Immature natural killer cell (primary cell): ENCODE results near the gene EDNRB. TPM values are rescaled to one million over a fixed set of nuclear protein-coding genes. Genes with fewer than 3 reads are reported as not detected.

ENCODE experiments used
- DNase-seq, 3 donors: peaks; one replicate each; pipeline ENCODE4 v3.0.0; 2022; ENCODE audit warnings: mixed read lengths in 1 of 3
- H3K27ac Mint-ChIP-seq, 6 donors: one replicate each; pipeline ENCODE4 v1.8.0; 2020; ENCODE audit warnings: mixed read lengths in 6 of 6, mild to moderate bottlenecking in 5 of 6, inconsistent platforms in 4 of 6, moderate library complexity in 3 of 6
- H3K27me3 Mint-ChIP-seq, 3 donors: one replicate each; pipeline ENCODE4 v1.8.0; 2020 to 2021; ENCODE audit warnings: low read depth in 3 of 3, mild to moderate bottlenecking in 3 of 3, mixed read lengths in 3 of 3, moderate library complexity in 3 of 3, inconsistent platforms in 1 of 3
- H3K36me3 Mint-ChIP-seq, 3 donors: one replicate each; pipeline ENCODE4 v1.8.0; 2020; ENCODE audit warnings: mixed read lengths in 3 of 3, inconsistent platforms in 2 of 3, mild to moderate bottlenecking in 2 of 3
- H3K4me1 Mint-ChIP-seq, 2 donors: one replicate each; pipeline ENCODE4 v1.8.0; 2020; ENCODE audit warnings: inconsistent platforms in 2 of 2, mild to moderate bottlenecking in 2 of 2, mixed read lengths in 2 of 2, moderate library complexity in 1 of 2
- H3K4me3 Mint-ChIP-seq, 5 donors: one replicate each; pipeline ENCODE4 v1.8.0; 2020; ENCODE audit warnings: mild to moderate bottlenecking in 5 of 5, mixed read lengths in 5 of 5, inconsistent platforms in 3 of 5, moderate library complexity in 3 of 5
- H3K9me3 Mint-ChIP-seq, 6 donors: one replicate each; pipeline ENCODE4 v1.8.0; 2020; ENCODE audit warnings: mild to moderate bottlenecking in 6 of 6, mixed read lengths in 6 of 6, inconsistent platforms in 4 of 6, moderate library complexity in 3 of 6
- polyA plus RNA-seq, 3 donors: library from polyadenylated mRNA; unstranded; fragments of 300-500 nt; fragmentation: Illumina TruSeq; gene quantifications; one replicate each; pipeline ENCODE4 v1.2.3, GENCODE V29; 2021

Gene EDNRB
- polyA plus RNA-seq, 3 donors from 2014 or later: not detected

DNA sequence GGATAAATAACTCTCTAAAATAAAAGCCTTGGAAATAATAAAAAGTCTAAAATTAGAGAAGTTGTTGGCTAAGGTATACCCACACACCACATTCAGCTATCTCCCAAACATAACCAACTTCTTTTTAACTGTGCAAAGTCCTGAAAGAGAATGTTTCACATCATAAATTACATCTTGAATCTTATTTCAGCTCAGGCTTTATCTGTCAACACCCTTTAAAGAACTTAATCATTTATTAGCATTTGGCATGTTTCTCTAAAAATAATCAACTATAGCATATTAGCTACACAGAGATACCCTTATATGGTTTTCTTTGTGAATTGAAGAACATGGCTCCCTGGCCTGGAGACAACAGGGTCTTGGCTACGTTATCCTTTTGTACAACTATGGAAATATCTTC, 6.9 kb downstream of the EDNRB start:
- H3K9me3 Mint-ChIP-seq: no peaks in the 10 kb centered on the region
- no peak overlapping the region for H3K4me3 Mint-ChIP-seq
- H3K4me1 Mint-ChIP-seq: no peaks in the 10 kb centered on the region
- no peak for DNase-seq
- peaks cover under 1 to 2% (median 1%) of the 10 kb centered on the region in 3 donors for H3K27me3 Mint-ChIP-seq
- H3K36me3 Mint-ChIP-seq: no peaks in the 10 kb centered on the region
- no peak overlapping the region for H3K27ac Mint-ChIP-seq

DNA sequence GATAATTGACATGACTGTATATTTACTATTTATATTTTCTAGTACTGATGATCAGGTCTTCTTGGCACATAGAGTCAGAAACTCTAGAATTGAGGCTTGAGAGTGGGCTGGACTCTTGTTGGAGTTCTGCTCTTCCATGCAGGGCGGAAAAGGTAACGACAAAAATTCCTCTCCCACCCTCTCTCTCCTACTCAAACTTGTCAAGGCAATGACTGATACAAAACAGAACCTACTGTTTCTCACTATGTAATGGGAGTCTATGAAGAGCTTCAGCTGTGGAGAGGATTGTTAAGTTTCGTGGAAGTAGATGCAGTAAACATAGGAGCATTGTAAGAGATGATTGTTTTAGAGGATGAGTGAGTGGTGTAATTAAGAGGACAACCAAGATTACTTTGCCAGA, 8.8 kb downstream of the EDNRB start:
- Mint-ChIP-seq H3K4me3 (no peak overlapping the region), H3K27me3 (no peaks in the 10 kb centered on the region), H3K4me1 (no peaks in the 10 kb centered on the region), H3K9me3 (no peaks in the 10 kb centered on the region), H3K36me3 (no peaks in the 10 kb centered on the region), H3K27ac (no peak overlapping the region)
- no peak for DNase-seq

DNA sequence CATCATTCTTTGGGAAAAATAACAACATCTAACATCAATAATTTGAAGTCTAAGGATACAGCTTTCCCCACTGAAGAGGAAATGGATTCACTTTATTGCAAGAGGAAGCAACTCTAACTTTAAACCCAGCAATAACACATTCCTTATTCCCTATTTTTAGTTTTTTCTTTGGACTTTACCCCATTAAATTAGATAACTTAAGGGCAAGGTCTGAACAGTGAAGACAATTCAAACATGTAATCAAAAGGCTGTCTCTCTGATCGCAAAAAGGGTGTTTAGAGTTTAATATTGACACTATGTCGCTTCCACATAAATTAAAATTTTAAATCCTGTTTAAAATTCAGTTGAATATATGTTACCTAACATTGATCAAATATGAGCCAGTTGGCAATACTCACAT, 10.1 kb downstream of the EDNRB start:
- H3K4me3 Mint-ChIP-seq: no peak overlapping the region
- H3K27ac Mint-ChIP-seq: no peak overlapping the region
- H3K27me3 Mint-ChIP-seq: peaks cover 0 to 3% (median 0%) of the 10 kb centered on the region in 3 donors
- H3K9me3 Mint-ChIP-seq: no peaks in the 10 kb centered on the region
- H3K4me1 Mint-ChIP-seq: no peaks in the 10 kb centered on the region
- H3K36me3 Mint-ChIP-seq: no peaks in the 10 kb centered on the region
- no peak for DNase-seq

DNA sequence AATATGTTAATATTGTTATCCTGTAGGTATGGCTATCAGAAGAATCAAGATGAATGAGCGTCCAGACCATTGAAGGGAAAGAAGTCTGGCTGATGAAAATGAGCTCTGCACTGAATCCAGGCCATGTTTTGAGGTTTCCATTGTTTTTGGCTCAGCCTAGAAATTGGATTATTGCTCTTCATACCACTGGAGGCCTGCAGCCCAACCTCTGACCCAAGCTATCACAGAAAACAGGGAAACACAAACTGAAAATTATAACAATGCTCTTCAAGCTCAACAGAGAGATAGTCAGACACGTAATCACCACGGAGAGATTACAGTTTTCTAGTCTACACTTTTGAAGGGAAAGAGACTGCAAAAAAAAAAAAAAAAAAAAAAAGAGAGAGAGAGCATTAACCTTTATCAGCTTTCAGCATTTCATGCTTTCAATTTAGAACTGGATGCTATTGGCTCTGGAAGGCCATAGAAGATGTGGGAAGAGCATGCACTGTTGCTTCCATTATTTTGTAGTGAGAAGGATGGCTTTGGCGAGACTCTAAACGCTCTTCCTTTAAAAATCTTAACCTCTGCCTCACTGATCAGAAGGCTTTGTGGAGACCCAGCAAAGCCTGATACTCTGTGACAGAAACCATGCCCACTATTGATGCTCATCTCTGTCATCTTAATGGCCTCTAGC, 10.8 kb downstream of the EDNRB start:
- H3K9me3 Mint-ChIP-seq: peaks cover 0 to 2% (median under 1%) of the 10 kb centered on the region in 6 donors
- H3K4me1 Mint-ChIP-seq: no peaks in the 10 kb centered on the region
- H3K36me3 Mint-ChIP-seq: no peaks in the 10 kb centered on the region
- no peak overlapping the region for H3K4me3 Mint-ChIP-seq
- no peak for DNase-seq
- no peak overlapping the region for H3K27ac Mint-ChIP-seq
- H3K27me3 Mint-ChIP-seq: peaks cover 0 to 3% (median 0%) of the 10 kb centered on the region in 3 donors

DNA sequence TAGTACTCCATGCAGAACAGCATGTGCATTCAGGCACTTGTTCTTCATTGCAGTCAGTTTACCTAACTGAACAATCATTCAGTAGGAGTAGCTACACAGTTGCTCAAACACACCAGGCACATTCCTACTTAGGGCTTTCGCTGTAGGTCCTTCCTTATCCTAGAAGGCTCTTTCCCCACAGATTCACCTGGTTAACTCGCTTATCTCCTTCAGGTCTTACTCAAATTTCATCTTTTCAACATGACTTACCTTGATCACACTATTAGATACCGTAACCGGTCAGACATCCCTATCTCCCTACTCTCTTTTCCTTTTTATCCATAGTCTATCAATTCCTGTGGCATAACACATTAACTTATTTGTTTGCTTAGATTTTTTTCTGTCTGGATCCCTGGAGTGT, 14.6 kb downstream of the EDNRB start:
- no peak for DNase-seq
- H3K36me3 Mint-ChIP-seq: no peaks in the 10 kb centered on the region
- peaks cover 0 to 3% (median under 1%) of the 10 kb centered on the region in 3 donors for H3K27me3 Mint-ChIP-seq
- no peak overlapping the region for H3K27ac Mint-ChIP-seq
- peaks cover 0 to 9% (median 2%) of the 10 kb centered on the region in 6 donors for H3K9me3 Mint-ChIP-seq
- H3K4me1 Mint-ChIP-seq: no peaks in the 10 kb centered on the region
- no peak overlapping the region for H3K4me3 Mint-ChIP-seq

DNA sequence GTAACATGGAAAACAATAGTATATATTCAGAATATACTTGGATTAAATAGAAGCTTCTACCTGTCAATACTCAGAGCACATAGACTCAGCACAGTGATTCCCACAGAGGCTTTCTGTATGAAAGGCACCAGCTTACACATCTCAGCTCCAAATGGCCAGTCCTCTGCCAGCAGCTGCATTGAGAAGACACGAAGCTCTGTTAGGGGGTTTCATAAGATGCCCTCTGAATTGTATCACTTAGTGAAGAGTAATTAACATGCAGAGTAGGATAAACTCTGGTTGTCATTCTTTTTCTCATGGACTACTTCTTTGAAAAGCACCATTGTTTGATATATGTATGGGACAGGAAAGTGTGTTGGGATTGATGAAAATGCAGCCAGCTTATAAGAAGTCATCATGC, 15.2 kb downstream of the EDNRB start:
- Mint-ChIP-seq H3K4me1 (no peaks in the 10 kb centered on the region), H3K4me3 (no peak overlapping the region), H3K27ac (no peak overlapping the region), H3K36me3 (no peaks in the 10 kb centered on the region), H3K9me3 (peaks cover 0 to 9% (median 2%) of the 10 kb centered on the region in 6 donors), H3K27me3 (peaks cover 0 to 3% (median 2%) of the 10 kb centered on the region in 3 donors)
- no peak for DNase-seq

DNA sequence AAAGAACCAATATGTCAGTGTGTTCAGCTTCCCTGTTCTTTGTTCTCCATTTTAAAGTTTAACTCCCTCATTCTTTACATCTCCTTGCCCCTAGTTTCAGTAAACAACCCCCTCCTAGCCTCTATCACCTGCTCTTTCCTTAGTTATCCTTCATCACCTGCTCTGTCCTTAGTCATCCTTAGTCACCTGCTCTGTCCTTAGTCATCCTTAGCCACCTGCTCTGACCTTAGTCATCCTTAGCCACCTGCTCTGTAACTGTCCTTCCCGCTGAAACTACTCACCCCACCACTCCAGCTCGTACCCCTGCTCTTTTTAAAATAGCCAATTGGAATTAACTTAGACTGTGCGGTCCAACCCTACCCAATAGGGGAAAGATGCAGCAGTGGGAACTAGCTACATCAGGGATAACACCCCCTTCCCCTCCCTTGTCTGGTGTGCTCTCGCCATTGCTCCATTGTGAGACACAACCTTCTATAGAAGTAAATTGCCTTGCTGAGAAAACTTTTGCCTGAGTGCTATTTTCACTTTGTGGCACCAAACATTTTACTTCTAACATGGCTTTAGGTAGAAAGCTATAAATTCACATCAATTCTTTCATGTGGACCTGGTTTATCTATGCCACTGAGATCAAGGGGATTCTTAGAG, 16.2 kb downstream of the EDNRB start:
- DNase-seq: no peak
- H3K27ac Mint-ChIP-seq: no peak overlapping the region
- H3K4me3 Mint-ChIP-seq: no peak overlapping the region
- H3K9me3 Mint-ChIP-seq: peaks cover 0 to 9% (median 2%) of the 10 kb centered on the region in 6 donors
- no peaks in the 10 kb centered on the region for H3K4me1 Mint-ChIP-seq
- peaks cover 0 to 3% (median 2%) of the 10 kb centered on the region in 3 donors for H3K27me3 Mint-ChIP-seq
- no peaks in the 10 kb centered on the region for H3K36me3 Mint-ChIP-seq

DNA sequence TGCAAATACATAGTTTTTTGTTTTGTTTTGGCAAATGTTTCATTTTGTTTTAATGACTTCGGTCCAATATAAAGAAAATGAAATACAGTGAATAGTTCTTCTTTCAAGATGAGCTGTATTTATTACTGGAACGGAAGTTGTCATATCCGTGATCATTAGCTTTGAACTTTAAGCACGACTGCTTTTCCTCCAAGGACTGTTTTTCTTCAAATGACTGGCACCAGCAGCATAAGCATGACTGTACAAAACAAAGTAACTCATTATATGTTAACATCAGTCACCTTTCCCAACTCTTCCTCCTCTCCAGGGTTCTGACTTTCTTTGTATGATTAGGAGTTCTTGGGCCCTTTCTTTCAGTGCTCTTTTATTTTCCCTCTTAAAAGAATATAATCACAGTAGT, 20.5 kb downstream of the EDNRB start:
- no peaks in the 10 kb centered on the region for H3K4me1 Mint-ChIP-seq
- no peak overlapping the region for H3K27ac Mint-ChIP-seq
- no peaks in the 10 kb centered on the region for H3K36me3 Mint-ChIP-seq
- peaks cover 0 to 2% (median 0%) of the 10 kb centered on the region in 3 donors for H3K27me3 Mint-ChIP-seq
- peaks cover 0 to 9% (median 3%) of the 10 kb centered on the region in 6 donors for H3K9me3 Mint-ChIP-seq
- H3K4me3 Mint-ChIP-seq: no peak overlapping the region
- DNase-seq: no peak

DNA sequence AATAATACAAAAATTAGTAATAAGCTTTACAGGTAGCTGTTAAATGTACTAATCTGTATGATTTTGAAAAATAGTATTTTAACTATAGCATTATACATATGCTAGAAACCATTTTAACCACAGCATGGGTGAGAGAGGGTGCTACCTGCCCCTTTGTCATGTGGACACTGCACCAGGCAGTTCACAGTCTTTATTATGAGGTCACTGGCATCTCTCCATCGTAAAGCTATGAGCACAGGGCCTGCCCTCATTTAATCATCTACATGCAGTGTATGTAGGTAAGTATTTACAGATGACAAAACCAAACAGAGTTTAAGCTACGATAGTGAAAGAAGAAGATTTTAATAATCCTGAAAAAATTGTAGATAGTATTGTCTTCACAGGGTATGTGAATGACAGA, 21.7 kb downstream of the EDNRB start:
- Mint-ChIP-seq H3K9me3 (peaks cover 0 to 2% (median 0%) of the 10 kb centered on the region in 6 donors), H3K27me3 (peaks cover 0 to 2% (median 0%) of the 10 kb centered on the region in 3 donors), H3K36me3 (no peaks in the 10 kb centered on the region), H3K27ac (no peak overlapping the region), H3K4me1 (no peaks in the 10 kb centered on the region), H3K4me3 (no peak overlapping the region)
- DNase-seq: no peak

DNA sequence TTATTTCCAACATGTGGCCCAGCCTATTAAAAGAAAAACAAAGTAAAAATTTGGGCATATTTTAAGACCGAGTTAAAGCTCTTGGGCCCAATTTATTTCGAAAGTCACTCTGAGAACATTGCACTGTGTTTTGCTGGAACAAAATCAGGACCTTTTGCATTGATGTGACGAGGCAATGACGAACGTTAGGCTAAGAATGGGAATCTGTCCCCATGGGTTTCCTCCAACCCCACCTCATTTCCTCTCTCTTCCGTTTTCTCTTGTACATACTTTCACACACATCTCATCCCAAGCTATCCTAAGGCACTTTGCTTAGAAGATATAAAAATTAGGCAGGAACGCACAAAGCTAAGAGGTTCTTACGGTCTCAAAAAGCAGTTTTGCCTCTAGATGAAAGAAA, 22.1 kb downstream of the EDNRB start:
- Mint-ChIP-seq H3K36me3 (no peaks in the 10 kb centered on the region), H3K4me3 (no peak overlapping the region), H3K9me3 (peaks cover 0 to 2% (median 0%) of the 10 kb centered on the region in 6 donors), H3K27me3 (peaks cover 0 to 2% (median 0%) of the 10 kb centered on the region in 3 donors), H3K4me1 (no peaks in the 10 kb centered on the region), H3K27ac (no peak overlapping the region)
- DNase-seq: no peak

DNA sequence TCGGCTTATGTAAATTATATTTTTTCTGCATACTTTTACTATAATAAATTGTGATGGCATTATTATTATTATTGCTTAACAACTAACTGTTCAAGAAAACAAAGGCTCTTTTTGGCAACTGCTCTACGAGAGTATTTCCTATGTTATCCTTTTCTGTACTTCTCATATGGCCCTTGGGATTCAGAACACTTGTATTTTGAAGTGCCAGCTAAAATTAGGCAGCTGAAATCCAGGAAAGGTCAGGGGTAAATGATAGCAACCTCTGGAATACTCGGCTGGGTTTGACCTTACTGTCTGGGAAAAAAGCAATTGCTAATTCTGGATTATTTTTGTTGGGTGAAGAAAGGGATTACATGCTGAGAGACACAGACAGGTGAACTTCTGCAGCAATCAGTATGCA, 23.9 kb downstream of the EDNRB start:
- Mint-ChIP-seq H3K4me1 (no peaks in the 10 kb centered on the region), H3K27me3 (peaks cover 0 to 4% (median 2%) of the 10 kb centered on the region in 3 donors), H3K9me3 (peaks cover 0 to 5% (median 0%) of the 10 kb centered on the region in 6 donors), H3K27ac (no peak overlapping the region), H3K36me3 (no peaks in the 10 kb centered on the region), H3K4me3 (no peak overlapping the region)
- DNase-seq: no peak

DNA sequence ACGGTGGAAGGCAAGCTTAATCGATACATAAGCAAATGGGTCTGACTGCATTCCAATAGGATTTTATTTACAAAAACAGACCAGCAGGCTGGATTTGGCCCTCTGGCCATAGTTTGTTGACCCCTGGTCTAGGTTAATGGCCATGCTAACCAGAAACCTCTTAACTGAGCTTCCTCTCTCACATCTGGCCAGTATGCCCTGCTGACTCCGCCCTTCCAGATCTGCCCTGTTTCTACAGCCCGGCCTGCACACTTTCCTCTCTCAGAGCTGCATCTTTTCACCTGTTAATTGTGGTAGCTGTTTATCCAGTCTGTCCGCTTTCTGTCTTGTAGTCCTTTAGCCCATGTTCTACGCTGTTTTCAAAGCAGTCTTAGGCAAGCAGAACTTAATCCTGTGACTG, 25.6 kb downstream of the EDNRB start:
- H3K27ac Mint-ChIP-seq: no peak overlapping the region
- no peaks in the 10 kb centered on the region for H3K36me3 Mint-ChIP-seq
- no peak overlapping the region for H3K4me3 Mint-ChIP-seq
- DNase-seq: no peak
- peaks cover 0 to 3% (median 2%) of the 10 kb centered on the region in 3 donors for H3K27me3 Mint-ChIP-seq
- no peaks in the 10 kb centered on the region for H3K4me1 Mint-ChIP-seq
- peaks cover 0 to 5% (median 0%) of the 10 kb centered on the region in 6 donors for H3K9me3 Mint-ChIP-seq

DNA sequence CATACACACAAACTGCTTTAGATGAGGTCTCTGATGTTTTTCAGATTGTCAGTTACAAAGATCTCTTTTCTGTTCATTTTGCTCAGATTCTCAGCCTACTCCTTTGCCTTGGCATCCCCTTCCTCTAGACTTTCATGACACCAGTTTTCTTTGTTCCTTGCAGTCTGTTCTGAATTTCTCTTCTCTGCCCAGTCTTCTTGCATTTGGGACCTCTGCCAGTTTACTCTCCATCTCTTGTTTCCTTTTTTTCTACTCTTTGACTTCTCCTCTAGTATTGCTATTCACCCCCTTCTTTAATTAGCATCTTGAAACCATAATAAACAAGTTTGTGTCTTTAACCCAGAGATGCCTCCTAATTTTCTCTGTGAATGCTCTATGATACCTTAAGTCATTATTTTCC, 26.1 kb downstream of the EDNRB start:
- Mint-ChIP-seq H3K36me3 (no peaks in the 10 kb centered on the region), H3K27ac (no peak overlapping the region), H3K9me3 (peaks cover 0 to 5% (median 0%) of the 10 kb centered on the region in 6 donors), H3K4me3 (no peak overlapping the region), H3K4me1 (no peaks in the 10 kb centered on the region), H3K27me3 (peaks cover 0 to 6% (median 2%) of the 10 kb centered on the region in 3 donors)
- DNase-seq: no peak

DNA sequence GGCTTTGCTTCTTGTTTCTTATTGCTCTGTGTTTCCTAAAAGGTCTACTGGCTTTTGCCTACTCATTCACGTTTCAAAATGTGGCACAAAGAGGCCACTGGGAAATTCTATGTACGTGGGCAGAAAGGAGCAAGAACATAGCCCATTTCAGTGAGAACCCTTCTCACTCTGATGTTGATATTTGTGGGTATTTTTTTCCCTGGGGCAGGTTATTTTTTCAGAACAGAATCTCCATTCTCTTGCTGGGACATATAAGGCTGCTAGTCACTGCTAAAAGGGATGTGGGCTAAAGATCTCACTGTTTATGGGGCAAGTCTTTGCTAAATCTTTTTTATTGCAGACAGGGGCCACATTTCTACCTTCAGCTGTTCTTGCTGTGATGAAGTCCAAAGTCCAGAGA, 27.1 kb downstream of the EDNRB start:
- Mint-ChIP-seq H3K4me3 (no peak overlapping the region), H3K27ac (no peak overlapping the region), H3K27me3 (peaks cover 0 to 6% (median 2%) of the 10 kb centered on the region in 3 donors), H3K4me1 (no peaks in the 10 kb centered on the region), H3K36me3 (no peaks in the 10 kb centered on the region), H3K9me3 (peaks cover 0 to 7% (median 0%) of the 10 kb centered on the region in 6 donors)
- no peak for DNase-seq
